KOPT-K1 (cell line): ENCODE results near the gene GPC6.

Source experiments
- H3K27ac ChIP-seq: fragments of 200-600 bp; sonication (generic); 2 replicates; pipeline ENCODE4 v1.5.1; 2016; ENCODE audit warnings: antibody characterized with exemption, mild to moderate bottlenecking, low read depth, low read length; ENCODE audit not compliant: poor library complexity, severe bottlenecking
- H3K36me3 ChIP-seq: fragments of 200-600 bp; sonication (generic); 2 replicates; pipeline ENCODE4 v1.5.1; 2017; ENCODE audit warnings: antibody characterized with exemption, mild to moderate bottlenecking, low read length, moderate library complexity; ENCODE audit not compliant: insufficient read depth
- H3K9me3 ChIP-seq: fragments of 200-600 bp; sonication (generic); 2 replicates; pipeline ENCODE4 v1.5.1; 2017; ENCODE audit warnings: antibody characterized with exemption, low read length, mild to moderate bottlenecking; ENCODE audit not compliant: insufficient read depth, poor library complexity, severe bottlenecking

The GPC6 gene

DNA sequence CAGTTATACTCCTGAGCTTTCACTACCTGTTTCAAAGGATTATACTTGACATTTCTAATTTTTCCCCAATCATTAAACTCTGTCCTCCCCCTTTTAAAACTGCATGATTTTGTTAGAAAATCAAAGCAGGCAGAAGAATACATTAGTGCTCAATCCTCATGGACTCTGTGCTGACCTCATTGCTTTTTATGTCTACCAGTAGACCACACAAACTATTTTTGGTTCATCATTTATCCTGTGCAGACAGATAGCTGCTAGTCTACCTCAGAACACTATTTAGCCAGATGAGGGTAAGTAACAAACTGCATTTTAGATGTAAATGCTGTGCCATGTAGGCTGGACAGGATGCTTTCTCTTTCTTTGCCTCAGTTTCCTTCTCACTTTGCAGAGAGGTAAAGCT, 1016.9 kb downstream of the GPC6 start:
- H3K27ac ChIP-seq = no peak overlapping the region
- peaks cover 12% of the 10 kb centered on the region for H3K9me3 ChIP-seq
- no peaks in the 10 kb centered on the region for H3K36me3 ChIP-seq

- Histone ChIP-seq H3K36me3 (no peaks in the 10 kb centered on the region), H3K9me3 (peaks cover 12% of the 10 kb centered on the region), H3K27ac (no peak overlapping the region)
Measured at GRCh38 chr13:94246495-94246894, 1019.9 kb downstream of the GPC6 start.

- Histone ChIP-seq H3K9me3 (peaks cover 12% of the 10 kb centered on the region), H3K36me3 (no peaks in the 10 kb centered on the region), H3K27ac (no peak overlapping the region)
Measured at GRCh38 chr13:94247890-94248289, 1021.3 kb downstream of the GPC6 start.

GRCh38 chr13:94248454-94249228, 1022.0 kb downstream of the GPC6 start:
- Histone ChIP-seq H3K27ac (no peak overlapping the region), H3K9me3 (peaks cover 12% of the 10 kb centered on the region), H3K36me3 (no peaks in the 10 kb centered on the region)

GRCh38 chr13:94249512-94249911, 1022.9 kb downstream of the GPC6 start:
- Histone ChIP-seq H3K9me3 (peaks cover 12% of the 10 kb centered on the region), H3K27ac (no peak overlapping the region), H3K36me3 (no peaks in the 10 kb centered on the region)

DNA sequence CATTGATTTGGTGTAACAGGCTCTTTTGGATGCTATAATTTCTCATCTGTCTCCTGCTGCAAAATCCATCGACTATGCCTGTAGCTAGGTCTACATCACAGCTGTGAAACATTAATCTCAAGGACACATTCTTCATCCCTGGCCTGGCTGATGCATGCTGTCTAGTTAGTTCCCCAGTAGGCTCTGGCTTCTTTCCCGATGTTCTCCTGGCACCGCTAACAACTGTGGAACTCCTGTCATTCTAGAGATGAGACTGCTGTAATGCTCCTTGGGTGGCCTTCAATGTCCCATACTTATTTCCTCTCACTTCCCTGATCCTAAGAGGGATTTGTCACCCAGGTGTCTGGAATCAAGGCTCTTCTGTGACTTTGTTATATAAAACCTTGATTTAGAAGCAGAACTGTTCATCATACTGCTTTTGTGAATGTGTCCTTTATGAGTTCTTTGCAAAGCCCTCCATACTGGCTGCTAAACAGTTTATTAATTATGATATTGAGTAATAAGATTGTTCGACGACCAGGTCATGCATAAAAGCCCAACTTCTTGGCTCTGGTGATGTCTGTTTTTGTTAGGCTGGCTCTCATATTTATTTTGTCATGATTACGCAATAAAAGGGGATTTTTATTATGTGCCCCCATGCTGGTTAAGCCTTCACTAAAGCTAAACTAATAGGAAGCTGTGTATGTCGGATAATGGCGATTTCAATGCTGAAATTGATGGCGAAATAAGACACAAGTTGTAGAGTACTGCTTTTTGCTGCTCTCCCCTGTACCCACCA, 1025.4 kb downstream of the GPC6 start:
- H3K36me3 ChIP-seq = no peaks in the 10 kb centered on the region
- peaks cover 2% of the 10 kb centered on the region for H3K9me3 ChIP-seq
- H3K27ac ChIP-seq = no peak overlapping the region

GRCh38 chr13:94254737-94255136, 1028.1 kb downstream of the GPC6 start:
- H3K27ac ChIP-seq = no peak overlapping the region
- H3K9me3 ChIP-seq = no peaks in the 10 kb centered on the region
- H3K36me3 ChIP-seq = no peaks in the 10 kb centered on the region

DNA sequence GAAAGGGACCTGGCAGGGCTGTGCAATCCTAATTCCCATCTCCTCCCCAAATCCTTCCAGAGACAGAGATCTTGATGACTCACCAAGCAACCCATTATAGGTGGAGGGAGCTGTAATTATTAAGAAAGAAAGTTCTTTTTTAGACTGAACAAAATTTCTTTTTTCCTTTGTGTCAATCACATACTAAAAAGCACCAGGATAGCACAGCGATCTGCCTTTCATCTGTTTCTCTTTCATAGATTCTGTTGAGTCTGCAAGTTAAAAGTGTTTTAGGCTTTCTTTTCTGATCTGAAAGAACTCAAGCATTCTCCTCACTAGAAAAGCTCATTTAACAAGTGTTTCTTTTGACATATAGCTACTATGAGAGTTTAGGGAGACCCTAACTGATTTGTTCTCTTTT, 1030.1 kb downstream of the GPC6 start:
- H3K36me3 ChIP-seq = no peaks in the 10 kb centered on the region
- H3K27ac ChIP-seq = no peak overlapping the region
- H3K9me3 ChIP-seq = no peaks in the 10 kb centered on the region

DNA sequence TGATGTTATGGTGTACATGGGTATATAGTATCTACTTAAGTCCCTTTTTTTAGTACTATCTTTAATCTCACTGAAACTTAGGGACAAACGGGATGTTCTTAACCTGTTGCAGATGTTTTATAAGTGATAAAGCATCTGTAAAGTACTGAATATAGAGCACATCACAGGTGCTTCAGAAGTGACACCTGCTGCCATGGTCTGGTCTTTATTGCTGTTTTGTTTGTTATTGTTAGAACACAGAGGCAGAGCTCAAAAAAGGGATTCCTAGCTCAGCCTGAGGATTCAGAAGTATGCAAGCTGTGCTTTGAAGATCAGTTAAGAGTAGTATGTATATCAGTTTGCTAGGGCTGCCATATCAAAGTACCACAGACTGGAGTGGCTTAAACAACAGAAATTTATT, 1033.4 kb downstream of the GPC6 start:
- Histone ChIP-seq H3K9me3 (no peaks in the 10 kb centered on the region), H3K36me3 (no peaks in the 10 kb centered on the region), H3K27ac (no peak overlapping the region)

GRCh38 chr13:94261163-94261562, 1034.6 kb downstream of the GPC6 start:
- H3K9me3 ChIP-seq = no peaks in the 10 kb centered on the region
- H3K36me3 ChIP-seq = no peaks in the 10 kb centered on the region
- H3K27ac ChIP-seq = no peak overlapping the region

DNA sequence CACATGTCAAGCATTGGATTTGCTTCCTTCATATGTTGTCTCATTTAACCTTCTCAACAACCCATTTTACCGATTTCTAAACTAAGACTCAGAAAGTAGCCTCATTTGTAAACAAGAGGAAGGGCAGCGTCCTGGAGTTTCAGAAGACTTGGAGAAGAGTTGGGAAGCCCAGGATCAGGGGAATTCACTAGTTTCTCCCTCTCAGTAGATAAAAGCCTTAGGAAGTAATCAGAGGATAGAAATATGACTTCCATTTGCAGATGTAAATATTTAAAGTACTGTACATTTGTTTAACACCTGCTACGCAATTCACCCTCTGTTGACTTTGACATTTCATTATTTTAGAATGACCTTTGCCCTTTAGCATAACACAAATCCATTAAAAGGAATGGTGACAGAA, 1036.4 kb downstream of the GPC6 start:
- no peak overlapping the region for H3K27ac ChIP-seq
- no peaks in the 10 kb centered on the region for H3K9me3 ChIP-seq
- H3K36me3 ChIP-seq = no peaks in the 10 kb centered on the region

DNA sequence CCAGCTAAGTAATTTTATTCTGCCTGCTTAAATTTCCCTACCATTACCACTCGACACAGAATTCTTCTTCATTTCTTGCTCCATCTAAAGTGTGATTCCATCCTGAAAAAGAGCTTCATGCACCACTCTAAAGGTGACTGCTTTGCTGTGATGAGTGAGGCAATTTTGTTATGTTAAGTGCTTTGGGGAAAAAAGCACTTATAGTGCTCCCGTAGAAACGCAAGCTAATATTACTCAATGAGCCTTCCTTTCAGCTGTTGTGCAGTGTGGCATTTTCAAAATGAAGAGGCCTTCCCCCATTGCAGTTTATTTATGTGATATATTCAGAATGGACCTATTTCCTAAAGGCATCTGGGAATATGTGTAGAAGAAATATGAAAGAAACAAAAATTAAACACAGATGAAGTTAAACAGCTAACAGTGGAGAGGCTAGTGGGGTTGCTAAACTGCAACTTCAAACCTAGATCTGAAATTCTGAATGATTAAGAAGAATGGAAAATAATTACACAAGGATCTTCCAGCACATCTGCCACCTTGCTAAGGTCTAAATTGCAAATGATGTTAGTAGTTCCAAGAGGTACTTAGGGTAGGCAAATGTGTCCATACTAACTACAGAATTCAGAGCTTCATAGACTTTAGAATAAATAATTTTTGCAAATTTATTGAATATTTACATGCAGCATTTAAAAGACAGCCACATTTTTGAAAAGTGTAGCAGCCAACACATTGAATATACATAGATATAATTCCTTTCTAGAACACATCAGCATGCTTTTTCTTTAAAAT, 1041.2 kb downstream of the GPC6 start:
- Histone ChIP-seq H3K27ac (no peak overlapping the region), H3K36me3 (no peaks in the 10 kb centered on the region), H3K9me3 (no peaks in the 10 kb centered on the region)

DNA sequence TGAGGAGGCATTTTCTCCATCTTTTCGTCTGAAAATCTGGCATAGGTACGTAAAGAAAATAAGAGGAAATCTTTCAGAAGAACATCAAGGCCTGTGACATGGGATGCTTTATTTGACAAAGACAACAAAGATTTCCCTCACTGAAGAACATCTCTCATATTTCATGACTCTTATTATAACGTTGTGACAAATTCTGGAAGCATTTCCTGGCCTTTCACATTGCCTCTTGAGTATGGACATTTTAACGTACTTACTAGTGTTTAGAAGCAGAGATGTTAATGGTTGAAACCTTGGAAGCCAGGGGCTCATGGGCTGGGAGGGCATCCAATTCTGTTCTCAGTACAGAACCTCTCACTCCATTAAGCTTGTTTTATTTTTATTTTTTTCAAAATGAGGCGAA, 1042.1 kb downstream of the GPC6 start:
- Histone ChIP-seq H3K36me3 (no peaks in the 10 kb centered on the region), H3K9me3 (no peaks in the 10 kb centered on the region), H3K27ac (no peak overlapping the region)

- no peaks in the 10 kb centered on the region for H3K36me3 ChIP-seq
- H3K27ac ChIP-seq = no peak overlapping the region
- no peaks in the 10 kb centered on the region for H3K9me3 ChIP-seq
Measured at GRCh38 chr13:94269557-94269956, 1043.0 kb downstream of the GPC6 start.

GRCh38 chr13:94270556-94270955, 1043.9 kb downstream of the GPC6 start:
- Histone ChIP-seq H3K36me3 (no peaks in the 10 kb centered on the region), H3K9me3 (no peaks in the 10 kb centered on the region), H3K27ac (no peak overlapping the region)
